GM12878 (cell line): ENCODE results near the gene THRB.

Experiments used
- CBX3 ChIP-seq: fragments of 200-600 bp; sonication (generic); IDR thresholded peaks from 2 replicates; pipeline ENCODE4 v1.6.1; 2016; ENCODE audit warnings: low read depth, borderline replicate concordance
- CHD2 ChIP-seq: IDR thresholded peaks from 2 replicates; pipeline ENCODE4 v1.6.1; 2011; ENCODE audit warnings: low read depth, low read length, improper control_type of control experiment, borderline replicate concordance
- CHD4 ChIP-seq: fragments of 200-600 bp; sonication (generic); IDR thresholded peaks from 2 replicates; pipeline ENCODE4 v1.6.1; 2016; ENCODE audit warnings: mild to moderate bottlenecking
- CTCF ChIP-seq, 3 experiments: IDR thresholded peaks in 2 of 3; conservative IDR thresholded peaks in 1 of 3; 2 replicates each; pipeline ENCODE4 v1.5.1; 2011; ENCODE audit warnings: low read depth in 3 of 3, low read length in 3 of 3, mild to moderate bottlenecking in 3 of 3, control low read depth in 2 of 3, moderate library complexity in 2 of 3, inconsistent platforms in 1 of 3, mixed read lengths in 1 of 3; ENCODE audit not compliant: control insufficient read depth in 2 of 3, insufficient read depth in 1 of 3; ENCODE audit errors: extremely low read depth in 1 of 3
- EGR1 ChIP-seq, 2 experiments: IDR thresholded peaks; 1 replicate in 1 of 2; 2 replicates in 1 of 2; pipeline ENCODE4 v1.6.1; 2011 to 2012; ENCODE audit warnings: low read depth in 2 of 2, low read length in 2 of 2, borderline replicate concordance in 1 of 2, mild to moderate bottlenecking in 1 of 2, moderate library complexity in 1 of 2
- GABPA ChIP-seq: IDR thresholded peaks from 2 replicates; pipeline ENCODE4 v1.6.1; 2014; ENCODE audit warnings: antibody characterized with exemption, low read depth, mild to moderate bottlenecking, inconsistent platforms
- MAX ChIP-seq: IDR thresholded peaks from 2 replicates; pipeline ENCODE4 v1.6.1; 2012; ENCODE audit warnings: low read depth, low read length, improper control_type of control experiment
- SIN3A ChIP-seq: IDR thresholded peaks from 2 replicates; pipeline ENCODE4 v1.6.1; 2012; ENCODE audit warnings: low read depth, low read length, improper control_type of control experiment

GRCh38 chr3:24357635-24358034 is 137.0 kb downstream of the THRB start:
- TF ChIP-seq CTCF (IDR thresholded peaks at IDR 0.05 in 2 of 3, conservative IDR thresholded peaks at IDR 0.05 in 1 of 3; ENCODE audit: control insufficient read depth in 2 of 3, extremely low read depth in 1 of 3, insufficient read depth in 1 of 3, low read depth in 3 of 3, low read length in 3 of 3) (no peak), CHD4 (no peak), GABPA (no peak), MAX (no peak), CBX3 (no peak), CHD2 (no peak), EGR1 (IDR thresholded peaks at IDR 0.05; ENCODE audit: borderline replicate concordance in 1 of 2, low read depth in 2 of 2, low read length in 2 of 2) (no peak), SIN3A (no peak)
